B cell (primary cell): ENCODE data around the gene ILF3. TPM values are rescaled to one million over a fixed set of nuclear protein-coding genes. Genes with fewer than 3 reads are reported as not detected.

Source experiments
- ATAC-seq: fragments of 200-7000 bp; cut with Tn5 transposase; one replicate; pipeline ENCODE4 v1.10.0; 2021; ENCODE audit warnings: low read depth, mild to moderate bottlenecking, moderate number of reproducible peaks, moderate library complexity
- CTCF ChIA-PET: fragments of 350-600 bp; sonication (Branson Sonifier 250); formaldehyde crosslinking; loops from one replicate; lab custom pipeline; 2021; ENCODE audit warnings: antibody characterized with exemption, inconsistent platforms; lab: Charles Lee
- POLR2A ChIA-PET: fragments of 350-600 bp; sonication (Branson Sonifier 250); formaldehyde crosslinking; loops from one replicate; lab custom pipeline; 2021; ENCODE audit warnings: antibody characterized with exemption; lab: Charles Lee
- DNase-seq: peaks from one replicate; pipeline ENCODE4 v3.0.0; 2013
- H2AFZ ChIP-seq: 2 replicates; pipeline ENCODE4 v1.6.1; 2012; ENCODE audit warnings: mild to moderate bottlenecking, low read depth, low read length; ENCODE audit not compliant: insufficient read depth, poor library complexity, severe bottlenecking
- H3K27ac ChIP-seq, 2 donors: 1 replicate in 1 of 2; 2 replicates in 1 of 2; pipeline ENCODE4 v1.5.1; 2012 to 2013; ENCODE audit warnings: low read length in 2 of 2, mild to moderate bottlenecking in 2 of 2, moderate library complexity in 1 of 2
- H3K27me3 ChIP-seq, 4 experiments: fragments of 200-600 bp in 1 of 4; sonication (generic) in 1 of 4; replicated peaks in 1 of 4; 1 replicate in 2 of 4; 2 replicates in 2 of 4; pipeline versions ENCODE4 v1.6.1 to v1.7.0; 2013 to 2016; ENCODE audit warnings: low read length in 3 of 4, mild to moderate bottlenecking in 2 of 4, mixed read lengths in 1 of 4, moderate library complexity in 1 of 4; ENCODE audit not compliant: insufficient read depth in 4 of 4, control insufficient read depth in 3 of 4; ENCODE audit errors: control extremely low read depth in 1 of 4
- H3K36me3 ChIP-seq, 2 experiments: replicated peaks in 1 of 2; 1 replicate in 1 of 2; 2 replicates in 1 of 2; pipeline versions ENCODE4 v1.6.1 to v1.7.1; 2013; ENCODE audit warnings: low read length in 1 of 2; ENCODE audit not compliant: insufficient read depth in 2 of 2, control insufficient read depth in 1 of 2; ENCODE audit errors: control extremely low read depth in 1 of 2, extremely low read depth in 1 of 2
- H3K4me1 ChIP-seq, 2 donors: fragments of 200-600 bp in 1 of 2; sonication (generic) in 1 of 2; 1 replicate in 1 of 2; 2 replicates in 1 of 2; pipeline versions ENCODE4 v1.5.1 to v1.6.1; 2013 to 2017; ENCODE audit warnings: low read length in 2 of 2; ENCODE audit not compliant: control insufficient read depth in 2 of 2, insufficient read depth in 2 of 2
- H3K4me2 ChIP-seq: replicated peaks from 2 replicates; pipeline ENCODE3; 2012; ENCODE audit warnings: mild to moderate bottlenecking, low read depth, low read length; ENCODE audit not compliant: poor library complexity, severe bottlenecking
- H3K4me3 ChIP-seq, 5 experiments: fragments of 200-600 bp in 1 of 5; sonication (generic) in 1 of 5; 1 replicate in 3 of 5; 2 replicates in 2 of 5; pipeline versions ENCODE4 v1.5.1 to v1.7.0; 2011 to 2016; ENCODE audit warnings: low read length in 4 of 5, mild to moderate bottlenecking in 4 of 5, low read depth in 2 of 5, control low read depth in 1 of 5, moderate library complexity in 1 of 5; ENCODE audit not compliant: insufficient read depth in 1 of 5; ENCODE audit errors: control extremely low read depth in 1 of 5, extremely low read depth in 1 of 5
- H3K79me2 ChIP-seq: fragments of 200-600 bp; sonication (generic); one replicate; pipeline ENCODE4 v1.6.0; 2016; ENCODE audit warnings: low read length; ENCODE audit not compliant: control insufficient read depth, insufficient read depth
- H3K9ac ChIP-seq: fragments of 200-600 bp; sonication (generic); 2 replicates; pipeline ENCODE4 v1.6.1; 2017; ENCODE audit warnings: mild to moderate bottlenecking, low read length, moderate library complexity
- H3K9me3 ChIP-seq, 3 donors: one replicate each; pipeline versions ENCODE4 v1.6.1 to v1.7.1; 2013; ENCODE audit warnings: low read length in 2 of 3; ENCODE audit not compliant: control insufficient read depth in 2 of 3, insufficient read depth in 1 of 3; ENCODE audit errors: control extremely low read depth in 1 of 3
- H4K20me1 ChIP-seq: 2 replicates; pipeline ENCODE4 v1.6.0; 2012; ENCODE audit warnings: mild to moderate bottlenecking, low read length; ENCODE audit not compliant: insufficient read depth, control insufficient read depth, poor library complexity, severe bottlenecking
- H3K27ac Mint-ChIP-seq: one replicate; pipeline ENCODE4 v1.8.0; 2021; ENCODE audit warnings: mixed read lengths
- H3K27me3 Mint-ChIP-seq: one replicate; pipeline ENCODE4 v1.8.0; 2021; ENCODE audit warnings: mixed read lengths
- H3K4me1 Mint-ChIP-seq: one replicate; pipeline ENCODE4 v1.8.0; 2021; ENCODE audit warnings: mixed read lengths
- H3K4me3 Mint-ChIP-seq: one replicate; pipeline ENCODE4 v1.8.0; 2021; ENCODE audit warnings: mixed read lengths
- H3K9me3 Mint-ChIP-seq: one replicate; pipeline ENCODE4 v1.8.0; 2022; ENCODE audit warnings: mixed read lengths; ENCODE audit not compliant: insufficient read depth
- EZH2 ChIP-seq: IDR thresholded peaks from 2 replicates; pipeline ENCODE4 v1.6.1; 2012; ENCODE audit warnings: borderline replicate concordance, low read depth, mild to moderate bottlenecking, moderate library complexity, low read length; ENCODE audit not compliant: insufficient read depth, poor library complexity, severe bottlenecking
- WGBS: methylation state at CpG from one replicate; pipeline ENCODE4 v1.1.5; 2013; ENCODE audit warnings: missing lambda C conversion rate; ENCODE audit not compliant: insufficient coverage; 5-methylcytosine and 5-hydroxymethylcytosine counted together
- intact Hi-C: fragments of 100-400 bp; cut with micrococcal nuclease; formaldehyde crosslinking; loops from one replicate; pipeline ENCODE4 v1.10.0; 2022
- polyA plus RNA-seq: library from polyadenylated mRNA; depleted of rRNA; stranded (reverse); fragments of >200 nt; gene quantifications from 2 replicates; pipeline ENCODE4 v1.2.3, GENCODE V29; 2012
- total RNA-seq, 2 donors: library from RNA; stranded (reverse); fragments of 120-200 nt in 1 of 2; gene quantifications; 1 replicate in 1 of 2; 2 replicates in 1 of 2; pipeline versions ENCODE4 v1.2.3 to v1.2.4, GENCODE V29; 2013 to 2022
- TF ChIP-seq, protein P1 (sequence below): fragments of 200-600 bp; IDR thresholded peaks from one replicate; pipeline ENCODE4 v1.8.0; 2022; ENCODE audit warnings: antibody characterized with exemption, mild to moderate bottlenecking

The ILF3 gene
- total and polyA plus RNA-seq, 2 donors (not counting 1 experiment from before 2014, with no cell fraction given), result 189 to 359 TPM

DNA sequence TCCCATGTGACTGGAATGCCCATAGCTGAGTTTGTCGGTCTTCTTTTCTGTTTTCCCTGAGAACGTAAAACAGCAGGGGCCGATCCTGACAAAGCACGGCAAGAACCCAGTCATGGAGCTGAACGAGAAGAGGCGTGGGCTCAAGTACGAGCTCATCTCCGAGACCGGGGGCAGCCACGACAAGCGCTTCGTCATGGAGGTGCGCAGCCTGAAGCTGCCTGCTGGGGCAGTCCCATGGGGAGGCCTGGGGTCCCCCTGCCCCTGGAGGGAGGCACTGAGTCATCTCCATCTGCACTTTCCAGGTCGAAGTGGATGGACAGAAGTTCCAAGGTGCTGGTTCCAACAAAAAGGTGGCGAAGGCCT is 28.9 kb downstream of the ILF3 start:
- H3K9ac ChIP-seq, result no peak overlapping the region
- H2AFZ ChIP-seq, result no peak overlapping the region
- ATAC-seq (no peak), DNase-seq (no peak)
- no peak overlapping the region for H3K4me3 Mint-ChIP-seq
- H3K36me3 ChIP-seq, result peaks cover 3 to 88% of the 10 kb centered on the region in 2 experiments
- H3K9me3 Mint-ChIP-seq, result no peaks in the 10 kb centered on the region
- peaks cover 88% of the 10 kb centered on the region for H4K20me1 ChIP-seq
- H3K27me3 ChIP-seq, result no peaks in the 10 kb centered on the region
- H3K4me2 ChIP-seq, result no peak overlapping the region
- H3K27me3 Mint-ChIP-seq, result no peaks in the 10 kb centered on the region
- no peak overlapping the region for H3K4me3 ChIP-seq
- intact Hi-C loops, result no loop called here
- 94% methylated on average over 15 of the region's 15 CpGs for WGBS
- H3K4me1 ChIP-seq, result no peaks in the 10 kb centered on the region
- peaks cover 61% of the 10 kb centered on the region for H3K79me2 ChIP-seq
- no peak overlapping the region for H3K27ac Mint-ChIP-seq
- TF ChIP-seq, protein P1, sequence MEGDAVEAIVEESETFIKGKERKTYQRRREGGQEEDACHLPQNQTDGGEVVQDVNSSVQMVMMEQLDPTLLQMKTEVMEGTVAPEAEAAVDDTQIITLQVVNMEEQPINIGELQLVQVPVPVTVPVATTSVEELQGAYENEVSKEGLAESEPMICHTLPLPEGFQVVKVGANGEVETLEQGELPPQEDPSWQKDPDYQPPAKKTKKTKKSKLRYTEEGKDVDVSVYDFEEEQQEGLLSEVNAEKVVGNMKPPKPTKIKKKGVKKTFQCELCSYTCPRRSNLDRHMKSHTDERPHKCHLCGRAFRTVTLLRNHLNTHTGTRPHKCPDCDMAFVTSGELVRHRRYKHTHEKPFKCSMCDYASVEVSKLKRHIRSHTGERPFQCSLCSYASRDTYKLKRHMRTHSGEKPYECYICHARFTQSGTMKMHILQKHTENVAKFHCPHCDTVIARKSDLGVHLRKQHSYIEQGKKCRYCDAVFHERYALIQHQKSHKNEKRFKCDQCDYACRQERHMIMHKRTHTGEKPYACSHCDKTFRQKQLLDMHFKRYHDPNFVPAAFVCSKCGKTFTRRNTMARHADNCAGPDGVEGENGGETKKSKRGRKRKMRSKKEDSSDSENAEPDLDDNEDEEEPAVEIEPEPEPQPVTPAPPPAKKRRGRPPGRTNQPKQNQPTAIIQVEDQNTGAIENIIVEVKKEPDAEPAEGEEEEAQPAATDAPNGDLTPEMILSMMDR, result no peak
- ChIA-PET POLR2A (no interaction called here), CTCF (interaction anchor here (0.6 to 0.7 kb wide), 2 partner anchors 16 to 17 kb away, joined by 3 read pairs; no protein-coding TSS in a partner anchor)
- H3K4me1 Mint-ChIP-seq, result no peaks in the 10 kb centered on the region
- H3K27ac ChIP-seq, result no peak overlapping the region
- no peaks in the 10 kb centered on the region for H3K9me3 ChIP-seq

DNA sequence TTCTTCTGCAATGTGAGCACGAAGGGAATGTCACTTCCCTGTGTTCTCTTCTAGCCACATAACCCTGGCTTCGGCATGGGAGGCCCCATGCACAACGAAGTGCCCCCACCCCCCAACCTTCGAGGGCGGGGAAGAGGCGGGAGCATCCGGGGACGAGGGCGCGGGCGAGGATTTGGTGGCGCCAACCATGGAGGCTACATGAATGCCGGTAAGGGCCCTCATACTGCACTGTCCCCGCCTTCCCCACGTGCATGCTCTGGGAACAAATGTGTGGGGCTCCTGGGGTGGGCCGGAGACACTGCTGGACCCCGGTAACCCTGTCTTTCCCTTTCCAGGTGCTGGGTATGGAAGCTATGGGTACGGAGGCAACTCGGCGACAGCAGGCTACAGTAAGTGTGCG is 29.4 kb downstream of the ILF3 start:
- no peak for ATAC-seq
- 96% methylated on average over 20 of the region's 21 CpGs for WGBS
- Histone ChIP-seq H3K9me3 (no peaks in the 10 kb centered on the region), H3K27ac (no peak overlapping the region), H4K20me1 (peaks cover 89% of the 10 kb centered on the region), H3K36me3 (peaks cover 3 to 88% of the 10 kb centered on the region in 2 experiments), H3K4me3 (no peak overlapping the region), H3K4me2 (no peak overlapping the region), H3K4me1 (no peaks in the 10 kb centered on the region), H3K79me2 (peaks cover 56% of the 10 kb centered on the region), H3K27me3 (no peaks in the 10 kb centered on the region), H3K9ac (no peak overlapping the region), H2AFZ (no peak overlapping the region)
- no peak overlapping the region for H3K27ac Mint-ChIP-seq
- no peak for DNase-seq
- H3K9me3 Mint-ChIP-seq, result no peaks in the 10 kb centered on the region
- no peak for TF ChIP-seq EZH2
- TF ChIP-seq, protein P1, result no peak
- no peaks in the 10 kb centered on the region for H3K27me3 Mint-ChIP-seq
- POLR2A ChIA-PET, result no interaction called here
- no peaks in the 10 kb centered on the region for H3K4me1 Mint-ChIP-seq
- intact Hi-C loops, result no loop called here
- CTCF ChIA-PET, result interaction anchor here (0.6 kb wide), 1 partner anchor 16 kb away, joined by 3 read pairs; no protein-coding TSS in a partner anchor
- no peak overlapping the region for H3K4me3 Mint-ChIP-seq
